HepG2 (cell line): ENCODE results near the gene SMC6. TPM values are rescaled to one million over a fixed set of nuclear protein-coding genes. Genes with fewer than 3 reads are reported as not detected.
A peak's percentile ranks its signal among the peaks of the same experiment; 100 is the strongest.

Experiments
- ATAC-seq: fragments of 200-7000 bp; cut with Tn5 transposase; 3 replicates; pipeline ENCODE4 v1.9.1; 2020; ENCODE audit warnings: mild to moderate bottlenecking, moderate library complexity
- BruUV-seq: library from RNA; stranded (reverse); fragments of 400-500 nt; replicated peaks from 2 replicates; lab custom pipeline; 2021; lab: Mats Ljungman, UMichigan
- CTCF ChIA-PET: fragments of 300-600 bp; formaldehyde crosslinking; extraction: SDS; loops from one replicate; lab custom pipeline; 2021; ENCODE audit warnings: low total read pairs, inconsistent platforms, low intra/inter-chr PET ratio; lab: Yijun Ruan, JAX
- POLR2A ChIA-PET: fragments of 350-600 bp; sonication (Branson Sonifier 250); formaldehyde crosslinking; loops from one replicate; lab custom pipeline; 2020; ENCODE audit warnings: antibody characterized with exemption, inconsistent platforms; lab: Yijun Ruan, JAX
- DNase-seq: peaks from one replicate; pipeline ENCODE4 v3.0.0-alpha.2; 2015; ENCODE audit warnings: low spot score
- FAIRE-seq: peaks from 3 replicates; lab custom pipeline; 2011; peaks lifted over from hg19 to GRCh38; lab: Jason Lieb, UNC
- H2AFZ ChIP-seq: one replicate; pipeline ENCODE4 v1.6.1; 2011; ENCODE audit warnings: low read length, inconsistent platforms
- H3K27ac ChIP-seq: fragments of 300-600 bp; 3 replicates; pipeline ENCODE4 v1.8.0; 2011; ENCODE audit warnings: mixed run types, mild to moderate bottlenecking, mixed read lengths, low read length, inconsistent platforms; ENCODE audit not compliant: insufficient read depth; ENCODE audit errors: extremely low read length
- H3K27me3 ChIP-seq, 2 experiments: fragments of 200-600 bp in 1 of 2; 2 replicates in 1 of 2; 3 replicates in 1 of 2; pipeline versions ENCODE4 v1.6.0 to v1.8.0; 2011; ENCODE audit warnings: low read length in 2 of 2, mild to moderate bottlenecking in 2 of 2, moderate library complexity in 2 of 2, inconsistent platforms in 1 of 2; ENCODE audit not compliant: insufficient read depth in 2 of 2, control insufficient read depth in 1 of 2
- H3K36me3 ChIP-seq, 2 experiments: fragments of 200-600 bp in 1 of 2; replicated peaks in 1 of 2; 2 replicates in 1 of 2; 3 replicates in 1 of 2; pipeline versions ENCODE4 v1.5.1 to v1.8.0; 2011; ENCODE audit warnings: low read length in 2 of 2, inconsistent platforms in 1 of 2; ENCODE audit not compliant: insufficient read depth in 2 of 2, control insufficient read depth in 1 of 2
- H3K4me1 ChIP-seq: 2 replicates; pipeline ENCODE4 v1.5.1; 2012; ENCODE audit warnings: low read length, inconsistent platforms; ENCODE audit not compliant: insufficient read depth
- H3K4me2 ChIP-seq: 2 replicates; pipeline ENCODE4 v1.6.0; 2011; ENCODE audit warnings: low read depth, low read length, inconsistent platforms
- H3K4me3 ChIP-seq, 3 experiments: fragments of 200-600 bp in 1 of 3; sonication (generic), shearing (Covaris generic) in 1 of 3; replicated peaks in 1 of 3; 2 replicates each; pipeline ENCODE4 v1.5.1; 2011 to 2016; ENCODE audit warnings: low read length in 3 of 3, inconsistent platforms in 2 of 3, low read depth in 2 of 3, mild to moderate bottlenecking in 2 of 3, control low read depth in 1 of 3, mixed read lengths in 1 of 3; ENCODE audit not compliant: insufficient read depth in 1 of 3
- H3K79me2 ChIP-seq: one replicate; pipeline ENCODE4 v1.6.1; 2011; ENCODE audit warnings: low read length, inconsistent platforms; ENCODE audit not compliant: insufficient read depth
- H3K9ac ChIP-seq: 2 replicates; pipeline ENCODE4 v1.6.0; 2011; ENCODE audit warnings: mild to moderate bottlenecking, low read depth, low read length, inconsistent platforms; ENCODE audit not compliant: insufficient read depth
- H3K9me3 ChIP-seq: 2 replicates; pipeline ENCODE4 v1.5.1; 2012; ENCODE audit warnings: mild to moderate bottlenecking, low read length
- H4K20me1 ChIP-seq: 2 replicates; pipeline ENCODE4 v1.6.0; 2011; ENCODE audit warnings: inconsistent platforms, mild to moderate bottlenecking, low read length, moderate library complexity; ENCODE audit not compliant: insufficient read depth
- FOSL2 ChIP-seq: sonication (generic); formaldehyde crosslinking; IDR thresholded peaks from 2 replicates; pipeline ENCODE4 v1.4.0; 2020; ENCODE audit warnings: missing genetic modification reagents
- NFE2L2 ChIP-seq: fragments of 150-350 bp; IDR thresholded peaks from 2 replicates; pipeline ENCODE4 v1.6.1; 2014; ENCODE audit warnings: low read length
- TBX2 ChIP-seq: sonication (generic); formaldehyde crosslinking; IDR thresholded peaks from 2 replicates; pipeline ENCODE4 v1.5.0; 2020; ENCODE audit warnings: missing genetic modification reagents, mild to moderate bottlenecking, borderline replicate concordance
- THYN1 ChIP-seq: sonication (generic); formaldehyde crosslinking; IDR thresholded peaks from 2 replicates; pipeline ENCODE4 v1.8.1; 2023; ENCODE audit warnings: low read depth, mild to moderate bottlenecking, moderate library complexity, missing genetic modification reagents, borderline replicate concordance
- ZBTB37 ChIP-seq: sonication (generic); formaldehyde crosslinking; IDR thresholded peaks from 2 replicates; pipeline ENCODE4 v1.4.0; 2020; ENCODE audit warnings: mild to moderate bottlenecking, missing genetic modification reagents
- ZKSCAN1 ChIP-seq: fragments of 150-350 bp; IDR thresholded peaks from 2 replicates; pipeline ENCODE4 v1.6.1; 2014; ENCODE audit warnings: low read length
- ZNF841 ChIP-seq: sonication (generic); formaldehyde crosslinking; IDR thresholded peaks from 2 replicates; pipeline ENCODE4 v1.8.1; 2023; ENCODE audit warnings: missing genetic modification reagents, borderline replicate concordance
- WGBS: methylation state at CpG from one replicate; pipeline ENCODE4 v1.1.6; 2017; ENCODE audit warnings: low lambda C conversion rate; 5-methylcytosine and 5-hydroxymethylcytosine counted together
- in situ Hi-C: cut with HindIII; loops from 2 replicates; pipeline ENCODE4 v1.10.0; 2017; ENCODE audit warnings: low pct_unique_long_range_greater_than_20kb; ENCODE audit not compliant: extremely low pct_ligation_motif_present
- intact Hi-C: fragments of 100-400 bp; cut with micrococcal nuclease; formaldehyde crosslinking; loops from one replicate; pipeline ENCODE4 v1.10.0; 2022; ENCODE audit not compliant: unreplicated experiment
- polyA plus RNA-seq, 8 experiments: library from polyadenylated mRNA; depleted of rRNA in 3 of 8; stranded (reverse) in 7 of 8; unstranded in 1 of 8; fragments of >200 nt; fragmentation: Illumina TruSeq in 4 of 8; extraction: Trizol in 4 of 8; gene quantifications; 2 replicates each; pipeline versions ENCODE4 v1.2.1 to v1.2.3, GENCODE V29; 2011 to 2016; ENCODE audit warnings: low read depth in 4 of 8, missing spikeins in 1 of 8, mixed read lengths in 1 of 8; ENCODE audit not compliant: insufficient read depth in 1 of 8
- total RNA-seq, 5 experiments: library from RNA; depleted of rRNA; stranded (reverse); fragments of >200 nt; fragmentation: Illumina TruSeq; extraction: Trizol; gene quantifications; 2 replicates each; pipeline ENCODE4 v1.2.3, GENCODE V29; 2016; ENCODE audit warnings: low read depth in 1 of 5
- TF ChIP-seq, protein P1 (sequence below): IDR thresholded peaks from 2 replicates; pipeline ENCODE4 v1.6.1; 2016; ENCODE audit warnings: missing compliant biosample characterization, missing genetic modification reagents, borderline replicate concordance

SMC6 gene
- total and polyA plus RNA-seq, 2 of the 13 experiments (the other 11 are each of a cell fraction or from before 2014, with no cell fraction given), result 18.9 to 55.3 TPM

DNA sequence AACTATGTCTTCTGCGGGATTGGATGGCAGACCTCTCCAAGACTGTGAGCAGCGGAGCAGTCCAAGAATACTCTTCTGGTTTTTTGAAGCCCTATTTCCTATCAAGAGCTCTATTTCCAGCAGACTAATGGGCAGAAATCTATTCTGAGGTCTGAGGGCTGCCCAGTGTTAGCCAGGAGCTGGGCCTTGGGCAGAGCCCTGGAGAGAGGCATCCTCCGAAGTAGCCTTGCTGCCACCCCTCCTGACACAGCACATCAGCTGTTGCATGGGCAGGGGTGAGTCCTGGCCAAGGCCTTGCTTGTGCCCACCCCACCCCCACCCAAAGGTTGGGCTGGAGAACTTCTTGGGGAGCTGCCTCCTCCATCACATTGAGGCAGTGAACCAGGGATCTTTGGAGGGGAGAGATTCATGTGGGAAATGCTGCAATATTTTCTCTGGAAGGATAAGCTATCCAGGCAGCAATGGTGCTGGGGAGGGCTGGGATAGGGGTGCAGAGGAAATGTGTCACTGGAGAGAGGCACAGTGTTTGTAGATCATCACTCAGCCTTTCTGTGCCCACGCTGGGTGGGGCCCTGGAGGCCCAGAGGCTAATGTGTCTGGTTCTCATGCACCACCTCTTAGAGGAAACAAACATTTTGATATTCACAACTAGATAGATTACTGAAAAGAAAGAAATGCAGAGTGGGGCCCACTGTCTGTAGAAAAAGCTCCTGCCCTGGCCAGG is 108.5 kb downstream of the SMC6 start:
- POLR2A ChIA-PET, result interaction anchor here (1.2 to 1.5 kb wide), 2 partner anchors 11 to 105 kb away, joined by 3 to 6 read pairs; partner anchors contain the start of gene VSNL1
- CTCF ChIA-PET, result interaction anchor here (1.2 to 1.4 kb wide), 2 partner anchors 26 to 174 kb away, joined by 3 to 8 read pairs; no protein-coding TSS in a partner anchor
- Histone ChIP-seq H3K79me2 (no peaks in the 10 kb centered on the region), H3K4me2 (no peak overlapping the region), H3K36me3 (peaks cover 17 to 34% of the 10 kb centered on the region in 2 experiments), H4K20me1 (peaks cover 17% of the 10 kb centered on the region), H3K9me3 (no peaks in the 10 kb centered on the region), H3K27ac (peak overlapping the region; percentile 11), H3K4me1 (peaks cover 33% of the 10 kb centered on the region), H3K4me3 (no peak overlapping the region), H3K9ac (no peak overlapping the region), H3K27me3 (no peaks in the 10 kb centered on the region), H2AFZ (no peak overlapping the region)
- peak; percentile 44 for ATAC-seq
- in situ Hi-C loops, result loop anchor here (5.0 to 10.0 kb wide), 2 partner anchors 103 to 170 kb away; partner anchors contain the start of gene VSNL1
- no peak for DNase-seq
- intact Hi-C loops, result no loop called here
- FAIRE-seq, result no peak
- BruUV-seq, result no TSS peak
- 97% methylated on average over 4 of the region's 4 CpGs for WGBS
- TF ChIP-seq ZNF841 (CRISPR knock-in tag) (no peak), TBX2 (CRISPR knock-in tag) (0 out of 2 replicates have a peak, but pooled peaks have one; percentile 34)

DNA sequence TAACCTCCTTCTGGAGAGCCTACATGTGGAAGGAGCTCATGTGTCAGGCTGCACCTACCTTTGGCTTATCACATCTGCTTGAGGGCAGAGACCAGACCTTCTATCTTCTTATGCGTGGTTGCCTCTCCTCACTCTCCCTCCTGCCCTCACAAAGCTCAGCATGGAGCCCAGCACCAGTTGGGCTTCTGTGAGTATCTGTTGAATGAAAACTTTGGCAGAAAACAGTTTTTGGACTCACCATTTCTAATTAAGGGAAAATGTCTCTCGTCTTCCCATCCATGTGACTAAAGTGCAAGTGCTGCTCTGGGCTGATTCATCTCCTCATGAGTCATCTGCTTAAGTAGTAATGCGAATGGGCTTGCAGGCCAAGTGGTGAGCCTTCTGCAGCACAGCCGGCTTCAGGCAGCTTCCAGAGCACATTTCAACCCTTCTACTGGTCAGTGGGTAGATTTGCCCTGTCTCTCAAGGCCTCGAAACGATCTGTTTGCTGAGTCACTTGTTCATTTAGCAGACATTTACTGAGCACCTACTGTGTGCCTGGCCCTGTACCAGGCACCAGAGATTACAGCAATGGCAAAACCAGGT is 110.5 kb downstream of the SMC6 start:
- Histone ChIP-seq H3K36me3 (peaks cover 4 to 25% of the 10 kb centered on the region in 2 experiments; a peak in 4 of 5 replicates), H3K4me1 (peaks cover 33% of the 10 kb centered on the region), H3K27me3 (no peaks in the 10 kb centered on the region), H3K9me3 (no peaks in the 10 kb centered on the region), H3K79me2 (no peaks in the 10 kb centered on the region), H3K4me3 (no peak overlapping the region), H4K20me1 (peaks cover 24% of the 10 kb centered on the region), H3K4me2 (no peak overlapping the region), H3K9ac (no peak overlapping the region), H2AFZ (no peak overlapping the region), H3K27ac (no peak overlapping the region)
- ChIA-PET POLR2A (no interaction called here), CTCF (no interaction called here)
- FAIRE-seq, result no peak
- 94% methylated on average over 3 of the region's 6 CpGs for WGBS
- in situ Hi-C loops, result loop anchor here (10.0 kb wide), 1 partner anchor 168 kb away; no protein-coding TSS in a partner anchor
- no TSS peak for BruUV-seq
- DNase-seq, result peak; percentile 22
- intact Hi-C loops, result no loop called here
- TF ChIP-seq FOSL2 (CRISPR knock-in tag) (peak; percentile 81), NFE2L2 (peak; percentile 6; the same call in 1 of the 2 replicates), ZBTB37 (CRISPR knock-in tag) (no peak), THYN1 (CRISPR knock-in tag) (no peak), ZKSCAN1 (0 out of 2 replicates have a peak, but pooled peaks have one; percentile 41)
- TF ChIP-seq, protein P1, sequence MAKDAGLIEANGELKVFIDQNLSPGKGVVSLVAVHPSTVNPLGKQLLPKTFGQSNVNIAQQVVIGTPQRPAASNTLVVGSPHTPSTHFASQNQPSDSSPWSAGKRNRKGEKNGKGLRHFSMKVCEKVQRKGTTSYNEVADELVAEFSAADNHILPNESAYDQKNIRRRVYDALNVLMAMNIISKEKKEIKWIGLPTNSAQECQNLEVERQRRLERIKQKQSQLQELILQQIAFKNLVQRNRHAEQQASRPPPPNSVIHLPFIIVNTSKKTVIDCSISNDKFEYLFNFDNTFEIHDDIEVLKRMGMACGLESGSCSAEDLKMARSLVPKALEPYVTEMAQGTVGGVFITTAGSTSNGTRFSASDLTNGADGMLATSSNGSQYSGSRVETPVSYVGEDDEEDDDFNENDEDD (CRISPR knock-in tag), result no peak
- no peak for ATAC-seq
